Epithelial cell of proximal tubule (primary cell): Measurements from ENCODE around the gene NACC1. TPM values are rescaled to one million over a fixed set of nuclear protein-coding genes. Genes with fewer than 3 reads are reported as not detected.

ENCODE experiments used
- DNase-seq: peaks from one replicate; pipeline ENCODE4 v3.0.0-alpha.2; 2011; ENCODE audit warnings: low read depth
- H3K4me3 ChIP-seq: 2 replicates; pipeline ENCODE4 v1.5.1; 2011; ENCODE audit warnings: low read depth, mild to moderate bottlenecking, low read length
- total RNA-seq: library from RNA; depleted of rRNA; stranded (reverse); fragments of >200 nt; gene quantifications from 2 replicates; pipeline ENCODE4 v1.2.3, GENCODE V29; 2015
- TF ChIP-seq, protein P1 (sequence below): conservative IDR thresholded peaks from 2 replicates; pipeline ENCODE4 v1.5.1; 2012; ENCODE audit warnings: low read depth, mild to moderate bottlenecking, low read length

NACC1 gene
- total RNA-seq = 72.2 and 114 TPM in 2 replicates

DNA sequence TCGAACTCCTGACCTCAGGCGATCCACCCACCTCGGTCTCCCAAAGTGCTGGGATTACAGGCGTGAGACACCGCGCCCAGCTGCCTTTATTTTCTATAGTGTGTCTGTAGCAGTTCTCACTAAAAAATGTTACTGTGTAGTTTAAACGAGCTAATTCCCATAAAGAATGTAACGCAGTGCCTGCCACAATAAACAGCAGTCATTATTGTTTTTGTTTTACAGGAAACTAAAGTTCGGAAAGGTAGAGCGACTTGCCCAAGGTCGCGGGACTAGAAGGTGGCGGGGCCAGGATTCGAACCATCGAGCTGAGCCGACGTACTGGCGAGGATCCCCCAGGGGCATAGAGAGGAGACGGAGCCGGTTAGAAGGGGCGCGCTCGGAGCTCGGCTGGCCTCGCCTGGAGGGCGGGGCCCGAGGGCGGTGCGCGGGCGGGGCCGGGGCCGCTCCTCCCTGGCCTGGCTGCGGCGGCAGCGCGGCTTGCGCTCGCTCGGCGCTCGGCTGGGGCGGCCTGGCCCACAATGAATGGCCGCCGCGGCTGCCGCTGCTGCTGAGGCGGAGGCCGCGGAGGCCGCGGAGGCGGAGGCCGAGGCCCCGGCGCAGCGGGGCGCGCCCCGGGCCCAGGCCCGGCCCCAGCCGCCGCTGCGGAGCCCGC, at the start of gene NACC1:
NACC1 (plus strand) TSS at position 493 of the 652 bp plus-strand sequence. CDS start 16,944 bp downstream, outside the sequence.
- TF ChIP-seq, protein P1, sequence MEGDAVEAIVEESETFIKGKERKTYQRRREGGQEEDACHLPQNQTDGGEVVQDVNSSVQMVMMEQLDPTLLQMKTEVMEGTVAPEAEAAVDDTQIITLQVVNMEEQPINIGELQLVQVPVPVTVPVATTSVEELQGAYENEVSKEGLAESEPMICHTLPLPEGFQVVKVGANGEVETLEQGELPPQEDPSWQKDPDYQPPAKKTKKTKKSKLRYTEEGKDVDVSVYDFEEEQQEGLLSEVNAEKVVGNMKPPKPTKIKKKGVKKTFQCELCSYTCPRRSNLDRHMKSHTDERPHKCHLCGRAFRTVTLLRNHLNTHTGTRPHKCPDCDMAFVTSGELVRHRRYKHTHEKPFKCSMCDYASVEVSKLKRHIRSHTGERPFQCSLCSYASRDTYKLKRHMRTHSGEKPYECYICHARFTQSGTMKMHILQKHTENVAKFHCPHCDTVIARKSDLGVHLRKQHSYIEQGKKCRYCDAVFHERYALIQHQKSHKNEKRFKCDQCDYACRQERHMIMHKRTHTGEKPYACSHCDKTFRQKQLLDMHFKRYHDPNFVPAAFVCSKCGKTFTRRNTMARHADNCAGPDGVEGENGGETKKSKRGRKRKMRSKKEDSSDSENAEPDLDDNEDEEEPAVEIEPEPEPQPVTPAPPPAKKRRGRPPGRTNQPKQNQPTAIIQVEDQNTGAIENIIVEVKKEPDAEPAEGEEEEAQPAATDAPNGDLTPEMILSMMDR = no peak
- DNase-seq = no peak
- peak within 1 kb of the TSS; percentile 98 for H3K4me3 ChIP-seq

DNA sequence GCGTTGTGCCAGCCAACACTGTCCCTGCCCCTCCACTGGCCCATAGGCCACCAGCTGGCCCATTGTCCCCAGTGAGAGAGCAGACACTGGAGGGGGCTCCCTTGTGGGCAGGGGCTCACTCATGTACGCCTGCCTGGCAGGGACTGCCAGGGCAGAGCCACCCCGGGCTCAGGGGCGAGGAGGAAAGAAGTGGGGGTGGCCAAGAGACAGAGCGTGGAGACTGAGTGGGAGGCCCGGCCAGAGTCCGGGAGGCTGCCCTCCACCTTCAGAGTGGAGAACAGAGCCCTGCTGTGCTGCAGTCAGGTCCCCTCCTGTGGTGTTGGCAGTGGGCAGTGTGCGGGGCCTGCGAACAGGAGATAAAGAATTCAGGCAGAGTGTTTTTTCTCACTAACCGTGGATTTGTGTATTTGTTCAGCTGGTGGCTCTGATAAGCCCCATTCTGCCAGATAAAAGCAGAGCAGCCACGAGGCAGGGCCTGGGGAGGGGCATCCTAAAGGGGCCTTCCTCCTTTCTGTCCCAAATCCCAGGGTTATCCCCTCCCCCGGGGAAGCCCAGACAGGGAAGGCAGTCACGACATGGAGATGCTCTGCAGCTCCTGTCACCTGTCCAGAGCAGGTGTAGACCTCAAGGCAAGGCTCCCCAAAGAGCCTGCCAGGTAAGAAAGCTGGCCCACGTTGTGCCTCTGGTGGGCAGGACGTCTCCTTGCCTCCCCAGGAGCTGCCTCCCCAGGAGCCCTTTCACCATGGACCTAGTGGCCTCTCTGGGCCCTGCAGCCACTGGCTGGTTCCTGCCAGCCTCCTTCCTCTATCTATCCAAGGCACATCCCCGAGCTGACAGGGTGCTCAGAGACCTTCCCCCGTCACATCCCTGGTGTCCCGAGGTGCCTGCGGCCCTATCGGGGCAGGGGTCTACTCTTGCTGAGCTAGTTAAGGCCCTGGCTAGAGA, 48.4 kb upstream of the NACC1 start:
- TF ChIP-seq, protein P1 = no peak
- DNase-seq = no peak
- no peak overlapping the region for H3K4me3 ChIP-seq

DNA sequence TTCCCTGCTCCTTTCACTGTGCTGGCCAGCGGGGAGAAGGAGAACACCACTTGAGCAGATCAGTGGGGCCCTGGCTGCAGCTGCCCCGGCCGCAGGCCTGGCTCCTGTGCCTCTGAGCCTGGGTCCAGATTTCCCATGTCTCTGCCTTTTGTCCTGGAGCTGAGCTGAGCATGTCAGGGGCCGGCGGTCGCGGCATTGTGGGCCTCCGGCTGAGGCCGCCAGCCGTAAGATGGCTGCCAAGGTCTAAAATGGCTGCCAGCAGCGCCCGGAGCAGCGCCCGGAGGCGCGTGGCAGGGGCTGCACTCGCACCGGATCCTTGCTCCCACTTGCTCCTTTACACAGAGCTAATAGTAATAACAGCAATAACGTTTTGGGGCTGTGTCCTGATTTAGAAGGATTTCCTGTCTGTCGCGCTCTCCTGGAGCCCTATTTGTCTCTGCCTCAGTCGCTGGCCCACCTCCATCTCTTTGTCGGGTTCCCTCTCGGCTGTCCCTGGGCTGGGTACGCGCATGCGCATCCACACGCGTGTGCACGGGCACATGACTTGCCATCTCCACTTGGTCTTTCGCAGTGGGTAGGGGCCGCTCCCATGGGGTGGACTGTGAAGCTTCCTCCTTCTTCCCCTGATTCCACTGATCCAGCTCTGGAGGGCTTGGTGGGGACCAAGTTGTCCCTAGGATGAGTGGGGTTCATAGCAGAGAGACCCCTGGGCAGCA, 47.5 kb upstream of the NACC1 start:
- H3K4me3 ChIP-seq = no peak overlapping the region
- DNase-seq = no peak
- TF ChIP-seq, protein P1 = no peak

DNA sequence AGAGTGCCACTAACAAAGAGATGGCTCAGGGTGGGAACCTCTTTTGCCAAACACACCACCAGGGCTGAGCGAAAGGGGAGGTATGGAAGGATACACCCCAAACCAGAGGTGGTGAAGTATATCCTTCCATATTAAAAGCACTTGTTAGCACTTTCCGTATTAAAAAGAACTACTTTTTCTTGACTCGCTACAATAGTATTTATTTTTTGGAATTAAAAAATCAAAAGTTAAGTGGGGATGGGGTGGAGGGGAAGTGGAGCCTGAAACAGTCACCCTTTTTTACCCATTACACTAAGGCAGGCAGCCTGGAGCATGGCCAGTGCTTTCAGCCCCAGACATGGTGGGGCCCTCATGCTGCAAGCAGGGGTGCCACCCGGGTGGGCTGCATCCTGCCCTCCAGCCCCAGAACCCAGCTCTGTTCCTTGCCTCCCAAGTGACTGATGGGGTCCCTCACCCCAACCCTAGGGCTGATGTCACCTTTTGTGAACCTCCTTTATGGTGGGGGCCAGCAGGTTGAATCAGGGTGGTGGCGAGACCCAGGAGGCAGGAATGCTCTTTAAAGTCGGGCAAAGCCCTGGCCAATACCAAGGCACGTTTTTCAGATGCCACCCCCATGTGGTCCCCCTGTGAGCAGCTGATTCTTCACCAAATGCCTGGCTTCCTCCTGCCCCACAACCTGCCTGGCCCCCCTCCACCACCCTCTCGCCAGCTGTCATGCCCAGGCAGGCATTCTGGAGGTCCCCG, 46.4 kb upstream of the NACC1 start:
- TF ChIP-seq, protein P1 = no peak
- DNase-seq = no peak

DNA sequence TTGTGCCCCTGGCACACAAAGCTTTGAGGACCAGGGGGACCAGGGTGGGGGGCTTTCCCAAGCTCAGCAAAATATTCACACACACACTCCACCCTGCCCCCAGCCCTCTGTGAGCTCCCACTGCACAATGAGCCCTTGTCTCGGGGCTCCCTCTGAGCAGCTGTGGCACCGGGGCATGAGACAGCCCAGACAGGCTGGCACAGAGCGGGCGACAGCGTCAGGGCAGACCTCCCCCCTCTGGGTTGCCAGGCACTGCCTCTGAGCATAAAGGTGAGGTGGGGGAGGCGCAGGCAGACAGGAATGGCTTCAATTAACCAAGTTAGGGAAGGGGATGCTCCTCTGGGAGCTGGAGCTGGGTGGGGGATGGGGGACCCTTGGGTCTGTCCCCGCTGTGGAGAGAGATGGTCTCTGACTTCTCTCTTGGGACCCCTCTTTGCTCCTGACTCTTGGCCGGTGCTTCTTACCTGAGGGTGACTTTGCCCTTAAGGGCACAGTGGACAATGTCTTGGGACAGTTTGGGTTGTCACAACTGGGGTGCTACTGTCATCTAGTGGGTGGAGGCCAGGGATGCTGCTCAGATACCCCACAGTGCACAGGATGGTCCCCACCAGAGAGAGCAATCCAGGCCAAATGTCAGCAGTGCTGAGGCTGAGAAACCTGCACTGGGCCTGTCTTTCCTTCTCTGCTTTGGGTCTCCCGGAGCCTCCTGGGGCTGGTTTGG, 45.7 kb upstream of the NACC1 start:
- DNase-seq = no peak
- H3K4me3 ChIP-seq = no peak overlapping the region
- TF ChIP-seq, protein P1 = no peak

More for the DNA sequence above, 46.4 kb upstream of the NACC1 start:
- H3K4me3 ChIP-seq = no peak overlapping the region

DNA sequence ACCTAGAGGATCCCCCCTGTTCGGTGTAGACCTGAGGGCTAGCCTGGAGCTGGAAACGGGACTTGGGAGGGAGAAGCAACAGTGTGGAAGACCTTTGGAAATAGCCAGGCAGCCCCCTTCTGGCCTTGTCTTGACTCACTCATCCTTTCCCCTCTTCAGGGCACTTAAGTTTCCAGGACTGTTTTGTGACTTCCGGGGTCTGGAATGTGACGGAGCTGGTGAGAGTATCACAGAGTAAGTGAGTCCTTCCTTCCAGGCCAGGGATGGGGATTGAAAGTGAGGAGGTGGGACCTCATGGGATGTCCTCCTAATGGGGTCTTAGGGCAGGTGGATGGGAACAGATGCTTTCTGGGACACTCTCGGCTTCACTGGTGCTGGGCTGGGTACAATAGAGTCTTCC, 44.8 kb upstream of the NACC1 start:
- no peak for DNase-seq
- no peak overlapping the region for H3K4me3 ChIP-seq
- TF ChIP-seq, protein P1 = no peak
